Keratinocyte (primary cell): Measurements from ENCODE around the gene WNT6. TPM values are rescaled to one million over a fixed set of nuclear protein-coding genes. Genes with fewer than 3 reads are reported as not detected.

Experiments used
- DNase-seq: peaks from one replicate; pipeline ENCODE4 v3.0.0-alpha.2; 2011; ENCODE audit warnings: low read depth, missing footprints, low spot score
- FAIRE-seq: peaks from 2 replicates; lab custom pipeline; 2011; peaks lifted over from hg19 to GRCh38; lab: Jason Lieb, UNC
- H2AFZ ChIP-seq: 2 replicates; pipeline ENCODE4 v1.6.0; 2012; ENCODE audit warnings: low read length, control low read depth, inconsistent platforms; ENCODE audit not compliant: control insufficient read depth
- H3K27ac ChIP-seq: 2 replicates; pipeline ENCODE4 v1.5.1; 2011; ENCODE audit warnings: low read length; ENCODE audit not compliant: control insufficient read depth, insufficient read depth
- H3K27me3 ChIP-seq: 3 replicates; pipeline ENCODE4 v1.6.0; 2011; ENCODE audit warnings: low read length; ENCODE audit not compliant: control insufficient read depth, insufficient read depth; ENCODE audit errors: extremely low read depth
- H3K36me3 ChIP-seq, 2 experiments: 2 replicates in 1 of 2; 3 replicates in 1 of 2; pipeline ENCODE4 v1.5.1; 2011; ENCODE audit warnings: low read length in 2 of 2, mild to moderate bottlenecking in 1 of 2; ENCODE audit not compliant: control insufficient read depth in 2 of 2, insufficient read depth in 2 of 2; ENCODE audit errors: extremely low read depth in 1 of 2
- H3K4me1 ChIP-seq: 3 replicates; pipeline ENCODE4 v1.5.1; 2011; ENCODE audit warnings: low read length; ENCODE audit not compliant: control insufficient read depth, insufficient read depth; ENCODE audit errors: extremely low read depth
- H3K4me2 ChIP-seq: 3 replicates; pipeline ENCODE4 v1.6.0; 2011; ENCODE audit warnings: low read depth, low read length; ENCODE audit not compliant: control insufficient read depth, insufficient read depth; ENCODE audit errors: extremely low read depth
- H3K4me3 ChIP-seq, 3 experiments: fragments of 200-600 bp in 1 of 3; sonication (generic) in 1 of 3; 2 replicates in 2 of 3; 3 replicates in 1 of 3; pipeline ENCODE4 v1.5.1; 2011 to 2016; ENCODE audit warnings: low read length in 3 of 3, mild to moderate bottlenecking in 3 of 3, control low read depth in 2 of 3, inconsistent platforms in 1 of 3, low read depth in 1 of 3, mixed read lengths in 1 of 3, mixed run types in 1 of 3, moderate library complexity in 1 of 3; ENCODE audit not compliant: control insufficient read depth in 2 of 3, insufficient read depth in 2 of 3; ENCODE audit errors: extremely low read depth in 1 of 3
- H3K79me2 ChIP-seq: 2 replicates; pipeline ENCODE4 v1.6.0; 2012; ENCODE audit warnings: low read length; ENCODE audit not compliant: control insufficient read depth, insufficient read depth
- H3K9ac ChIP-seq: 3 replicates; pipeline ENCODE4 v1.6.0; 2011; ENCODE audit warnings: low read length; ENCODE audit not compliant: control insufficient read depth, insufficient read depth; ENCODE audit errors: extremely low read depth
- H3K9me1 ChIP-seq: 3 replicates; pipeline ENCODE4 v1.6.0; 2011; ENCODE audit warnings: low read length; ENCODE audit not compliant: control insufficient read depth, insufficient read depth; ENCODE audit errors: extremely low read depth
- H3K9me3 ChIP-seq: 2 replicates; pipeline ENCODE4 v1.5.1; 2012; ENCODE audit warnings: low read depth, low read length; ENCODE audit not compliant: control insufficient read depth
- H4K20me1 ChIP-seq: 3 replicates; pipeline ENCODE4 v1.6.0; 2011; ENCODE audit warnings: low read length; ENCODE audit not compliant: control insufficient read depth, insufficient read depth; ENCODE audit errors: extremely low read depth
- EZH2 ChIP-seq: IDR thresholded peaks from one replicate; pipeline ENCODE4 v1.6.1; 2012; ENCODE audit warnings: inconsistent platforms, mild to moderate bottlenecking, low read length, moderate library complexity
- dilution Hi-C: fragments of 300-500 bp; cut with MboI; formaldehyde crosslinking; loops from one replicate; pipeline ENCODE4 v1.7.0; 2020; ENCODE audit warnings: low sequenced_read_pairs; ENCODE audit not compliant: extremely low pct_ligation_motif_present
- polyA plus RNA-seq, 5 experiments: library from polyadenylated mRNA; depleted of rRNA in 3 of 5; stranded (reverse) in 3 of 5; stranded (forward) in 1 of 5; unstranded in 1 of 5; fragments of >200 nt; gene quantifications; 1 replicate in 1 of 5; 2 replicates in 3 of 5; 3 replicates in 1 of 5; pipeline versions ENCODE4 v1.2.1 to v1.2.3, GENCODE V29; 2011 to 2012; ENCODE audit warnings: missing spikeins in 2 of 5, low read depth in 1 of 5, low replicate concordance in 1 of 5
- TF ChIP-seq, protein P1 (sequence below), 3 experiments: IDR thresholded peaks in 1 of 3; conservative IDR thresholded peaks in 1 of 3; optimal IDR thresholded peaks in 1 of 3; 2 replicates in 2 of 3; 3 replicates in 1 of 3; pipeline versions ENCODE3 to v1.5.1; 2011; ENCODE audit warnings: low read length in 3 of 3, mild to moderate bottlenecking in 3 of 3, moderate library complexity in 2 of 3, control low read depth in 1 of 3, inconsistent platforms in 1 of 3; ENCODE audit not compliant: insufficient read depth in 2 of 3; ENCODE audit errors: extremely low read depth in 1 of 3

Gene WNT6
- polyA plus RNA-seq, 1 donor (not counting 4 experiments of a cell fraction or from before 2014, with no cell fraction given): not detected

DNA sequence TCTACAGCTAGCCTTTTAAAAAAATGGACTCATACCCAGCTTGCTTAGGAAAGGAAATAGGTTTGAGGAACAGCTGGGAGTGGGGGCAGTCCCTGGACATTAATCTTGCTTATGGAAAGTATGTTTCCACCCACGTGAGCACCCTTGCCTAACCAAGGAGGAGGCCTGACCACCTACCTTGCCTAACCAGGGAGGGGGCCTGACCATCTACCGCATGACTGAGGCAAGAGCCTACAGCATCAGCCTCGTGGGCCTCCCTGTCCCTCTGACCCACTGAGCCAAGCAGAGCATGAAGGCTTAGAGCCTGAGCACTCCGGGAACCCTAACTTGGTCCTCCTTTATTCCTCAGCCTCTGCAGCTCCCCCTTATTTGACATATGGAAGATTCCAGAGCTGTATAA is 48.2 kb upstream of the WNT6 start:
- Histone ChIP-seq H3K36me3 (no peaks in the 10 kb centered on the region), H3K27me3 (peaks cover 9% of the 10 kb centered on the region), H3K4me2 (no peak overlapping the region), H3K4me3 (no peak overlapping the region), H2AFZ (no peak overlapping the region), H3K27ac (no peak overlapping the region), H4K20me1 (no peaks in the 10 kb centered on the region), H3K9me1 (no peaks in the 10 kb centered on the region), H3K4me1 (peaks cover 7% of the 10 kb centered on the region), H3K79me2 (no peaks in the 10 kb centered on the region), H3K9me3 (no peaks in the 10 kb centered on the region), H3K9ac (no peak overlapping the region)
- dilution Hi-C loops: no loop called here
- no peak for FAIRE-seq
- no peak for TF ChIP-seq EZH2
- TF ChIP-seq, protein P1, sequence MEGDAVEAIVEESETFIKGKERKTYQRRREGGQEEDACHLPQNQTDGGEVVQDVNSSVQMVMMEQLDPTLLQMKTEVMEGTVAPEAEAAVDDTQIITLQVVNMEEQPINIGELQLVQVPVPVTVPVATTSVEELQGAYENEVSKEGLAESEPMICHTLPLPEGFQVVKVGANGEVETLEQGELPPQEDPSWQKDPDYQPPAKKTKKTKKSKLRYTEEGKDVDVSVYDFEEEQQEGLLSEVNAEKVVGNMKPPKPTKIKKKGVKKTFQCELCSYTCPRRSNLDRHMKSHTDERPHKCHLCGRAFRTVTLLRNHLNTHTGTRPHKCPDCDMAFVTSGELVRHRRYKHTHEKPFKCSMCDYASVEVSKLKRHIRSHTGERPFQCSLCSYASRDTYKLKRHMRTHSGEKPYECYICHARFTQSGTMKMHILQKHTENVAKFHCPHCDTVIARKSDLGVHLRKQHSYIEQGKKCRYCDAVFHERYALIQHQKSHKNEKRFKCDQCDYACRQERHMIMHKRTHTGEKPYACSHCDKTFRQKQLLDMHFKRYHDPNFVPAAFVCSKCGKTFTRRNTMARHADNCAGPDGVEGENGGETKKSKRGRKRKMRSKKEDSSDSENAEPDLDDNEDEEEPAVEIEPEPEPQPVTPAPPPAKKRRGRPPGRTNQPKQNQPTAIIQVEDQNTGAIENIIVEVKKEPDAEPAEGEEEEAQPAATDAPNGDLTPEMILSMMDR (optimal IDR thresholded peaks at IDR 0.05 in 1 of 3, IDR thresholded peaks at IDR 0.05 in 1 of 3, conservative IDR thresholded peaks at IDR 0.05 in 1 of 3; ENCODE audit: extremely low read depth in 1 of 3, insufficient read depth in 2 of 3, low read length in 3 of 3): no peak
- no peak for DNase-seq

DNA sequence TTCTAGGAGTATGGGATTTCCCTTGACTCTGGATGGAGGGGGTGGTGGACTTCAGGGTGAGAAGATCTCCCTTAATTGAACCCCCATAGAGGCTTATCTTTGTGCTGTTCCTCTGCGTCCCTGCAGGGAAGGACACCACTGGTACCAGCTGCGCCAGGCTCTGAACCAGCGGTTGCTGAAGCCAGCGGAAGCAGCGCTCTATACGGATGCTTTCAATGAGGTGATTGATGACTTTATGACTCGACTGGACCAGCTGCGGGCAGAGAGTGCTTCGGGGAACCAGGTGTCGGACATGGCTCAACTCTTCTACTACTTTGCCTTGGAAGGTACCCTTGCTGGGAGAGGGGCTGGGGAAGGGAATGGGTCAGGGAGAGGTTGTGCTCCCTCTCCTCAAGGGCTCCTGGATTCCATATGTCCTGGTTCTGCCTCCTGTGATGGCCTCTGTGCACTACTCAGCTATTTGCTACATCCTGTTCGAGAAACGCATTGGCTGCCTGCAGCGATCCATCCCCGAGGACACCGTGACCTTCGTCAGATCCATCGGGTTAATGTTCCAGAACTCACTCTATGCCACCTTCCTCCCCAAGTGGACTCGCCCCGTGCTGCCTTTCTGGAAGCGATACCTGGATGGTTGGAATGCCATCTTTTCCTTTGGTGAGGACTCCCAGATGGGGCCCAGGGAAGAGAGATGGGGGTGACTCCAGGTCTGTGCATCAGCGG is 47.3 kb upstream of the WNT6 start:
- H3K27ac ChIP-seq: no peak overlapping the region
- H3K9me1 ChIP-seq: no peaks in the 10 kb centered on the region
- no peak for DNase-seq
- H3K4me2 ChIP-seq: no peak overlapping the region
- no peak overlapping the region for H3K4me3 ChIP-seq
- TF ChIP-seq, protein P1 (optimal IDR thresholded peaks at IDR 0.05 in 1 of 3, IDR thresholded peaks at IDR 0.05 in 1 of 3, conservative IDR thresholded peaks at IDR 0.05 in 1 of 3; ENCODE audit: extremely low read depth in 1 of 3, insufficient read depth in 2 of 3, low read length in 3 of 3): no peak
- no peak for TF ChIP-seq EZH2
- H3K9me3 ChIP-seq: no peaks in the 10 kb centered on the region
- no peaks in the 10 kb centered on the region for H4K20me1 ChIP-seq
- H3K36me3 ChIP-seq: no peaks in the 10 kb centered on the region
- peaks cover 9% of the 10 kb centered on the region for H3K27me3 ChIP-seq
- no peak overlapping the region for H2AFZ ChIP-seq
- no peaks in the 10 kb centered on the region for H3K79me2 ChIP-seq
- peaks cover 2% of the 10 kb centered on the region for H3K4me1 ChIP-seq
- no peak overlapping the region for H3K9ac ChIP-seq
- no peak for FAIRE-seq
- dilution Hi-C loops: no loop called here
